SK-N-MC (cell line): ENCODE results near the gene NTSR1.

ENCODE experiments used
- DNase-seq: peaks from one replicate; pipeline ENCODE4 v3.0.0-alpha.2; 2011; ENCODE audit warnings: low read depth, low spot score
- H3K27ac ChIP-seq: fragments of 200-600 bp; sonication (generic); 2 replicates; pipeline ENCODE4 v1.5.1; 2016; ENCODE audit warnings: mixed run types
- H3K36me3 ChIP-seq: fragments of 200-600 bp; sonication (generic); 2 replicates; pipeline ENCODE4 v1.6.1; 2017; ENCODE audit warnings: antibody characterized with exemption, low read length, mixed read lengths; ENCODE audit not compliant: insufficient read depth
- H3K4me3 ChIP-seq: fragments of 200-600 bp; sonication (generic); 2 replicates; pipeline ENCODE4 v1.5.1; 2016
- H3K9ac ChIP-seq: fragments of 200-600 bp; sonication (generic); 2 replicates; pipeline ENCODE4 v1.8.0; 2017; ENCODE audit warnings: mixed run types, mixed read lengths; ENCODE audit not compliant: insufficient read length
- H3K9me3 ChIP-seq: fragments of 200-600 bp; sonication (generic); 2 replicates; pipeline ENCODE4 v1.6.1; 2017; ENCODE audit warnings: low read depth, mild to moderate bottlenecking, antibody characterized with exemption, low read length, moderate library complexity, mixed read lengths
- EZH2 ChIP-seq: fragments of 200-600 bp; sonication (generic); IDR thresholded peaks from one replicate; pipeline ENCODE4 v1.6.1; 2017; ENCODE audit warnings: antibody characterized with exemption
- FOXP2 ChIP-seq: optimal IDR thresholded peaks from 2 replicates; pipeline ENCODE3; 2011; ENCODE audit warnings: mild to moderate bottlenecking, moderate library complexity; ENCODE audit not compliant: insufficient read depth; ENCODE audit errors: extremely low read length, control extremely low read depth
- POLR2AphosphoS5 ChIP-seq: IDR thresholded peaks from 2 replicates; pipeline ENCODE4 v1.6.1; 2012; ENCODE audit warnings: mild to moderate bottlenecking, low read depth, low read length, borderline replicate concordance

The NTSR1 gene

DNA sequence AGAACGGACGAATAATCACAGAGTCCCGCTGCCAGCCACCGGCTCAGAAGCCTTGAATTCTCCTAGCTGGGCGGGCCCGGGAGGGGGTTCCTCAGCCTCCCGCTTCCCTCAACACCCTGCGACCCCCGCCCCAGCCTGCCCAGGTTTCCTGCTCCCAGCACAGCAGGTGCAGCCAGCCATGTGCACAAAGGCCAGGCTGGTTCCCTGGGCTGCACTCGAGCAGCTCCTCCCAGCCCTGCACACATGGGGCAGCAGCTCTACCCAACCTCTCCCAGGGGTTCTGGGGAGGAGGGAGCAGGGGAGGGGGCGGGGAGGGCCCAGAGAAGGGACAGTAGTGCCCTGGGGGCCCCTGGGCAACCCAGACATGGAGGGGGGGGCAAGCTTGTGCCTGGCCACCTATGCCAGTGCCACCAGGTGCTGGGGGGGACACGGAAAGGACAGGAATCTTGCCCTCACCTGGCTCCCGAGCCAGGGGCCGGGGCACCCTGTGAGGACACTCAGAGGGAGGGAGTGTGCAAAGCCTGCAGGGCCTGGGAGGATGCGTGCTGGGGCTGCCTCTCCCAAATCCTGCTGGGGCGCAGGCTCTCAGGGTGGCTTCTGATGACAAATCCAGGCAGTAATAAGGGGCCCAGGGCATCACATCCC is 1.2 kb upstream of the NTSR1 start:
- H3K4me3 ChIP-seq: no peak overlapping the region
- no peak for DNase-seq
- H3K36me3 ChIP-seq: no peaks in the 10 kb centered on the region
- TF ChIP-seq FOXP2: no peak
- no peak for TF ChIP-seq POLR2AphosphoS5
- TF ChIP-seq EZH2: no peak
- no peak overlapping the region for H3K9ac ChIP-seq
- H3K9me3 ChIP-seq: no peaks in the 10 kb centered on the region
- no peak overlapping the region for H3K27ac ChIP-seq

DNA sequence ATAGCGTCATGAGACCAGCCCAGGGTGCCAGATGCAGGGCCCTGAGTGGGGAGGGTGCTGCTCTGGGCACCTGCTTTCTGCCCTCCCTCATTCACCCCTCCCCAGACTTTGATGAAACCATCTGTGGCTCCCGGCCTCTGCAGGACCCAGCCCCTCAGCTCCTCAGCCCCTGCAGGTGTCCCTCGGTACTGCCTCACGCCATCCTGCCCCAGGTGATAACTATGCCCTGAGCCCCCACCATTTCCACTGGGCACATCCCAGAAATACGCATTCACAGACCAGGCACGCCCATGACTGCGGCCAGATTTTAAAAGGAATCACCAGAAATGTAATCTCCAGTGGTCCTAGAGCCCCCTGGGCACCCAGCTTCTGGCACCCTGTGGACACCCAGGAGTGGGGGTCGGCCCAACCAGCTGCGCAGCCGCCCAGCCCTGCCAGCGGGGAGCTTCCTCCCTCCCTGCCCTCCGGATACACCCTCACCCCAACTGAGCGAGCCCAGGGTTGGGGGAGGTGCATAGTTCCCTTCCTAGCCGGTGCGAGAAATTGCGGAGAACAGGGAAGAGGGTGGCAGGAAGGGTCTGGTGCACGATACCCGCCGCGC is 615 bp upstream of the NTSR1 start:
- no peak for DNase-seq
- no peak for TF ChIP-seq EZH2
- no peaks in the 10 kb centered on the region for H3K36me3 ChIP-seq
- no peaks in the 10 kb centered on the region for H3K9me3 ChIP-seq
- peak overlapping the region; percentile 33; the same call in 1 of the 2 replicates for H3K4me3 ChIP-seq
- no peak overlapping the region for H3K27ac ChIP-seq
- H3K9ac ChIP-seq: no peak overlapping the region

DNA sequence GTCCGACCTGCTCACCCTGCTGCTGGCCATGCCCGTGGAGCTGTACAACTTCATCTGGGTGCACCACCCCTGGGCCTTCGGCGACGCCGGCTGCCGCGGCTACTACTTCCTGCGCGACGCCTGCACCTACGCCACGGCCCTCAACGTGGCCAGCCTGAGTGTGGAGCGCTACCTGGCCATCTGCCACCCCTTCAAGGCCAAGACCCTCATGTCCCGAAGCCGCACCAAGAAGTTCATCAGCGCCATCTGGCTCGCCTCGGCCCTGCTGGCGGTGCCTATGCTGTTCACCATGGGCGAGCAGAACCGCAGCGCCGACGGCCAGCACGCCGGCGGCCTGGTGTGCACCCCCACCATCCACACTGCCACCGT is 885 bp downstream of the NTSR1 start:
- Histone ChIP-seq H3K36me3 (no peaks in the 10 kb centered on the region), H3K4me3 (no peak overlapping the region), H3K9ac (no peak overlapping the region), H3K9me3 (no peaks in the 10 kb centered on the region), H3K27ac (no peak overlapping the region)
- TF ChIP-seq EZH2 (no peak), POLR2AphosphoS5 (no peak), FOXP2 (no peak)
- no peak for DNase-seq

DNA sequence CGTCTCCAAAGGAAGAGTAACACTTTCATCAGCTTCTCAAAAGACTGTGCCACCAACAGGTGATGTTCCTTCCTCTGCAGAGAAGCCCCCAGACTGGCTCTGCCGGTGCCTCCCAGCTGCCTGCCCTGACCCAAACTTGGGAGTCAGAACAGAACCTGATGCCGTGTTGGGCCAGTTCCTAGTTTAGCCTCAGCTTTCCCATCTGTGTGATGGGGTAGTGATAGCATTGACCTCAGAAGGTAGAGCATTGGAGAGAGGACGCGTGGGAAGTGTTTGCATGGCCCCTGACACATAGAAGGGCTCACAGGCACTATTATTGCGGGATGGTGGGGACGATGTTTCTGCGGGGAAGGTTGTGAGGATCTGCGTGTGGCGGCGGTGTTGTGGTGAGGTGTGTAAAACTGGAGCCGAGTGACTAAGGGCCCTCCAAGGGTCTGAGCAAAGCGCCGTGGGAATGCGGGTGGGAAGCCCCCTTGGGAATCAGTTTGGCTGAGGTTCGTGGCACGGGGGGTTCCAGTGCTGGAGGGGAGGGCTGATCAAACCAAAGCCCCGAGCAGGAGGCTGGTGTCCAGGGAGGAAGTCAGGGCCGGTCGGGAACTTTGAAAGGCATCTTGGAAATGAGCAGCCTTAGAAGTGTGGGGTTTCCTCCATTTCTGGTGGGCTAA is 1.7 kb downstream of the NTSR1 start:
- Histone ChIP-seq H3K4me3 (no peak overlapping the region), H3K9ac (no peak overlapping the region), H3K27ac (no peak overlapping the region), H3K36me3 (no peaks in the 10 kb centered on the region), H3K9me3 (no peaks in the 10 kb centered on the region)
- DNase-seq: no peak
- TF ChIP-seq POLR2AphosphoS5 (no peak), FOXP2 (no peak), EZH2 (no peak)

DNA sequence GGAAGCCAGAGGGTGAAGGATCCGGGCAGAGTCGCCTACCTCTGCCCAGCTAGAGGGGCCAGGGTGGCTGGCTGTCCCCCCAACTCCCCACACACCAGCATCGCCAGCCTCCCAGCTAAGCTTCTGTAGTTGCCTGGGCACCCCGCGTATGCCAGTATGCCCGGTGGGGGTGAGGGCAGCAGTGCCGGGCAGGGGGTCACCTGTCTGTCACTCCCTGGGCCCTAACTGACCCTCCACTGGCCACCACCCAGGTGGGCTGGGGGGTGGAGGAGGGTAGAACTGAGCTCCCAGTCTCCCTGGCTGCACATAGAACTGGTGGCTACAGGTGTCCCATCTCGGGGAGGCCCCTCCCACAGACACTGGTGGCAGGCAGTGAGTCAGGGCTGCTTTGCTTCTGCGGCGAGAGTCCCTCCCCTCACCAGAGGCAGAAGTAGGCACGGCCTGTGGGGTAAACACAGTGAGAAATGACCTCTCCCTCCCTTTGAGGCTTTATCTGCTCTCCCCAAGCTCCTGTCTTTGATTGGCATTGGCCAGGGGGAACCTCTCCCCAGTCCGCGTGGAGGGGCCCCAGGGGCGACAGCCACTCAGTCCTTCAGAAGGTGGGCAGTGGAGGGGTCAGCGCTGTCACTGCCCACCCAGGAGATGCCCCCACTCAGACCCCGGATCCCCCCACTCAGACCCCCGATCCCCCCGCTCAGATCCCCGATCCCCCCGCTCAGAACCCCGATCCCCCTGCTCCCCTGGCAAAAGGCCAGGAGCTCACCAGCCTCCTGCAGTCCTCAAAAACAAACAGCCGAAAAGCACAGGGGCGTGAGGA is 2.5 kb downstream of the NTSR1 start:
- Histone ChIP-seq H3K9ac (no peak overlapping the region), H3K27ac (no peak overlapping the region), H3K36me3 (no peaks in the 10 kb centered on the region), H3K9me3 (no peaks in the 10 kb centered on the region), H3K4me3 (no peak overlapping the region)
- no peak for DNase-seq
- TF ChIP-seq EZH2 (no peak), FOXP2 (no peak), POLR2AphosphoS5 (no peak)

DNA sequence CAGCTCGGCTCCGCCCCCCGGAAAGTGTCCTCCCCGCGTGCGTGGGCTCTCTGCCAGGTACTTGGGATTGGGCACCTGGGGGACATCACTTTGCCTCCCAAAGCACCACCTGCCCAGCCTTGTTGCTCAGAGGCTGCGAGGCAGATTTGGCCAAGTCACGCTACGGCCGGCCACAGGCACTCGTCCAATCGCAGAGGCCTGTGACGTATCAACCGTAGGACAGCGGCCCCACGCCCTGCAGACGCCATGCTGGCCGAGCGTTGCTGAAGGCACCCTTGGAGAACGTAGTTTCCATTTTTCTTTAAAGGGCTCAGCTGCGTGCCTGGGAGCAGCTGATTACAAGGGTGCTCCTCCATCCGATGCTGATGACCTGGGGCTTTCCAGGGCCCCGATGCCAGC is 3.1 kb downstream of the NTSR1 start:
- H3K9ac ChIP-seq: no peak overlapping the region
- TF ChIP-seq EZH2: no peak
- TF ChIP-seq FOXP2: no peak
- no peak for TF ChIP-seq POLR2AphosphoS5
- no peak overlapping the region for H3K27ac ChIP-seq
- no peaks in the 10 kb centered on the region for H3K9me3 ChIP-seq
- H3K4me3 ChIP-seq: no peak overlapping the region
- H3K36me3 ChIP-seq: no peaks in the 10 kb centered on the region
- DNase-seq: no peak

DNA sequence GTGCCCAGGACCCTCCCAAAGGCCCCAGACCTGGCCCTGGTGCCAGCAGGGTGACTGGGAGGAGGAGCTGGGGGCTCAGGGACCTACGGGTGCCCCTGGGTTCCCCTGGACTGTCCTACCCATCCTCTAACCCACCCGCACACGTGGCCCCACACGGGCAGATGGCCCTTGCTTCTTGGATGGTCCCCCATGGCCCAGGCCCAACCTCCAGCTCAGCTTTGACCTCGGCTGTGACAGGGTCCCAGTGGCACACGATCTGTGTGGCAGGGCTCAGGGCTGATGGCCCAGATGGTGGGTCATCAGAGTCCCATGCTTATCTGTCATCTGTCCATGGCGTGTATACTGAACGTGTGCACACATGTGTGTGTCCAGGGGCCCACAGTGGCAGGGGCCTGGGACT is 4.0 kb downstream of the NTSR1 start:
- DNase-seq: no peak
- no peaks in the 10 kb centered on the region for H3K36me3 ChIP-seq
- no peaks in the 10 kb centered on the region for H3K9me3 ChIP-seq
- no peak overlapping the region for H3K9ac ChIP-seq
- no peak overlapping the region for H3K4me3 ChIP-seq
- no peak overlapping the region for H3K27ac ChIP-seq
- TF ChIP-seq FOXP2: no peak

DNA sequence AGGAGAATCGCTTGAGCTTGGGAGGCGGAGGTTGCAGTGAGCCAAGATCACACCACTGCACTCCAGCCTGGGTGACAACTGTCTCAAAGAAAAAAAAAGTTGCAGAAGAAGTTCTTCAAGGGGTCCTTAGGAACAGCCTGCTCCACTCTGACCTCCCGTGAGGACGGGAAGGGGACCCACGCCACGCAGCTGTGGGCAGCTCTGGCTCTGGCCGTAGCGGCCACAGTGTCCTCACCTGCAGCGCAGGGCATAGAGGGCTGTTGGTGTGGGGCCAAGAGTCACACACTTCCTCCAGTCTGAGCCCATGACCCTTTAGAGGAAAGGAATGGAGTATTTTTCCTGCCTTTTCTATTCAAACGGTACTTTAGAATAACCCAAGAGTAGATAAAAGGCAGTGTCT is 5.4 kb downstream of the NTSR1 start:
- H3K4me3 ChIP-seq: no peak overlapping the region
- H3K9ac ChIP-seq: no peak overlapping the region
- H3K27ac ChIP-seq: no peak overlapping the region
- no peak for DNase-seq
- no peaks in the 10 kb centered on the region for H3K9me3 ChIP-seq
- no peaks in the 10 kb centered on the region for H3K36me3 ChIP-seq
- TF ChIP-seq EZH2 (no peak), FOXP2 (no peak), POLR2AphosphoS5 (no peak)
